Measurements from ENCODE around the gene HRH1. TPM values are rescaled to one million over a fixed set of nuclear protein-coding genes. Genes with fewer than 3 reads are reported as not detected.

The HRH1 gene
- 21.5 and 27.8 TPM in 2 replicates for total RNA-seq

GRCh38 chr3:11154036-11154952 lies at the start of gene HRH1:
TSS of gene HRH1 (plus strand) at chr3:11154493. CDS start at chr3:11259038, 104,545 bp downstream.

GRCh38 chr3:11271986-11272904 lies 118.0 kb downstream of the HRH1 start, which contains the start of gene ATG7:
TSS of gene ATG7 (plus strand) at chr3:11272397. CDS start at chr3:11298696, 26,299 bp downstream.

Small RNA genes within 50 kb of the gene (small RNA-seq; reads per million reads assigned to genes)
- not detected for gene AC083855.1 (ENCODE audit: low replicate concordance)

Other genes starting within 250 kb of the HRH1 start
- gene SLC6A1, start 161.7 kb upstream of the HRH1 start, total RNA-seq: not detected in 2 replicates
- gene ATG7, start 117.9 kb downstream of the HRH1 start, total RNA-seq: 189 and 401 TPM in 2 replicates

Data from placental pericyte (primary cell).